ENCODE results near the gene ATP4B.

ATP4B gene

GRCh38 chr13:113603116-113603710 lies 54.8 kb downstream of the ATP4B start:
- TF ChIP-seq GATA2 (IDR thresholded peaks at IDR 0.05; ENCODE audit: low read depth, low read length) (no peak), GATA3 (IDR thresholded peaks at IDR 0.05; ENCODE audit: low read depth, low read length) (no peak)

GRCh38 chr13:113602291-113602988 lies 55.6 kb downstream of the ATP4B start:
- no peak for TF ChIP-seq GATA2 (IDR thresholded peaks at IDR 0.05; ENCODE audit: low read depth, low read length)
- no peak for TF ChIP-seq GATA3 (IDR thresholded peaks at IDR 0.05; ENCODE audit: low read depth, low read length)

- TF ChIP-seq GATA2 (IDR thresholded peaks at IDR 0.05; ENCODE audit: low read depth, low read length) (no peak), GATA3 (IDR thresholded peaks at IDR 0.05; ENCODE audit: low read depth, low read length) (no peak)
Measured at GRCh38 chr13:113601166-113602070, 56.6 kb downstream of the ATP4B start.

GRCh38 chr13:113599391-113599790 lies 58.6 kb downstream of the ATP4B start:
- TF ChIP-seq GATA2 (IDR thresholded peaks at IDR 0.05; ENCODE audit: low read depth, low read length) (no peak), GATA3 (IDR thresholded peaks at IDR 0.05; ENCODE audit: low read depth, low read length) (no peak)
